Activated CD8-positive, alpha-beta memory T cell treated with anti-CD3 and anti-CD28 coated beads for 24 hours (primary cell): ENCODE measurements around the gene ERFE.

ENCODE experiments used
- DNase-seq: peaks from one replicate; pipeline ENCODE4 v3.0.0-alpha.2; 2020

ERFE gene

DNA sequence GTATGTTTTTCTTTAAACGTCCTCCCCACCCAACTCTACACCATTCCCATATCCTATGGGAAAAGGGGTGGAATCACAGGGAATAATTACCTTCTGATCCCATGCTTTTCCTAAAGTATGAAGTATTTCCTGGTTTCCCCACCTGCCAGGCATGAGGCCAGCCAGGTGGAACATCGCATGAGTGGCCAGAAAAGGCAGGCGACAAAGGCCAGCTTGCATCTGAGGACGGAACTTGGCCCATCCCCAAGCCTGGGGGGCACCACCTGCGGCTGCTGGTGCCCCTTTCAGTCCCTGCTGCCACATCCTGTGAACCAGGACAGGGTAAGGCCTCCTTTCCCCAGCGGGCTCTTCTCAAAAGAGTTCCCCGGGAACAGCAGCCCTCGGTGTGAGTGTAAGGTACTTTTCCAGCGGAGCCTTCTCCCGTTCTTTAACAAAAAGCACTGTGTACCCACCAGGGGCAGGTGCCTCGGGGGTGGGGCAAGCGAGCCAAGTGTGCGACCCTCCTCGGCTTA lies 1.2 kb upstream of the ERFE start:
- no peak for DNase-seq

DNA sequence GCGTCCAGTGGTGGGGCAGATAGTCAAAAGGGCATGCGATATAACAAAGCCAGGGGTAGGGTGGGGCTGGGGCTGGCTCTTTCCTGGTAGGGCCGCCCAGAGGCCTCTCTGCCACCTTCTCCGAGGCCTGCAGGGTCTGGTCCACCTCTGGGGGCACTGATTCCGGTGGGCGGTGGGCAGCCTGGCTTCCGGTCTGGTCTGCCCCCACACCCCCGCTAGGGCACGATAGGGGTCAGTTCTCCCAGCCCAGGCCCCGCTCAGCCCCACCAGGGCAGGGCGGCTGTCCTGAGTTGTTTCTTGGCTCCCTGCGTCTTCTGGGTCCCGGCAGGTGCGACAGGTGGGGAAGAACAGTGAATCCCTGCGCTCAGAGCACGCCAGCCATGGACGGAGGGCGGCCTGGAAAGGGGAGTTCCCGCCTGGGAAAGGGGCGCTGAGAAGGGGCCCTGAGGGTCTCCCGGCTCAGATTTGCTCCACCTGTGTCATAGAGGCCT lies 707 bp upstream of the ERFE start:
- no peak for DNase-seq

DNA sequence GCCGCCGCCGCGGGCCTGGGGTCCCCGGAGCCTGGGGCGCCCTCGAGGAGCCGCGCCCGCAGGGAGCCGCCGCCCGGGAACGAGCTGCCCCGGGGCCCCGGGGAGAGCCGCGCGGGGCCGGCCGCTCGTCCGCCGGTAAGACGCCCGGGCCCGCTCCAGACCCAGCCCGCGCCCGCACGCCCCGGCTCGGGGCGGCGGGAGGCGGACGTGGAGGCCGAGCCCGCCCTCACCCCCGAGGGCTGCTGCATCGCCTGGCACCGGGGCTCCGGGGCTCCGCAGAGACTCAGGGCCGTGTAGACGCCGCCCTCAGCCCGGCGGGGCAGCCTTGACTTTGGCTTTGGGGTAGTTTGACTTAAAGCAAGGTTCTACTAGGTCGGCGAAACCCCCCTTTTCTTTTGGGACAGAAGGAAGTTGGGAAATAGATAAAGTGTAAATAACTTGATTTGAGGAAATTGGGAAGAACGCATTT lies 335 bp downstream of the ERFE start:
- DNase-seq: peak; percentile 74

DNA sequence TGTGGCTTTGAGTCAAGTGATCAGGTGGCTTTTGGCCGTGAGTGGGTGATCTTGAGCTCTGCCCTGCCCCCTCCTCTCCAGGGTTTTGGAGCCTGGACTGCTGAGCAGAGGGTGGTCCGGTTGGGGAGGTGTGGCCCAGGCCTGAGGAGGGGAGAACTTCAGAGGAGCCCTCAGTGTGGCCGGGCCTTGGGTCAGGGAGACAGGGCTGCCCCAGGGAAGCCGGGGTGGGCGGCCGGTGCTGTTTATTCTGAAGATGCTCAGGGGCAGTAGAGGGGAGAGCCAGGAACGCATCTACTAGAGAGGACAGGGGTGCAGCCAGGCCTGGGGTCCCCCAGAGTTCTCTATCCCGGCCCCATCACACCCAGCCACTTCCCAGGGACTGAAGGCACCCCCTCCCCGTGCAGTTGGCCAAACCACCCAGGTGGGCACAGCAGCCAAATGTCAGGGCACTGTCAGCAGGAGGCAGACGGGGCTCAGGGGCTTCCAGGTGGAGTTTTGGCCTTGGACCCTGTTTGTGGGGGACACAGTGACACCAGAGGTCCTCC lies 963 bp downstream of the ERFE start:
- no peak for DNase-seq

DNA sequence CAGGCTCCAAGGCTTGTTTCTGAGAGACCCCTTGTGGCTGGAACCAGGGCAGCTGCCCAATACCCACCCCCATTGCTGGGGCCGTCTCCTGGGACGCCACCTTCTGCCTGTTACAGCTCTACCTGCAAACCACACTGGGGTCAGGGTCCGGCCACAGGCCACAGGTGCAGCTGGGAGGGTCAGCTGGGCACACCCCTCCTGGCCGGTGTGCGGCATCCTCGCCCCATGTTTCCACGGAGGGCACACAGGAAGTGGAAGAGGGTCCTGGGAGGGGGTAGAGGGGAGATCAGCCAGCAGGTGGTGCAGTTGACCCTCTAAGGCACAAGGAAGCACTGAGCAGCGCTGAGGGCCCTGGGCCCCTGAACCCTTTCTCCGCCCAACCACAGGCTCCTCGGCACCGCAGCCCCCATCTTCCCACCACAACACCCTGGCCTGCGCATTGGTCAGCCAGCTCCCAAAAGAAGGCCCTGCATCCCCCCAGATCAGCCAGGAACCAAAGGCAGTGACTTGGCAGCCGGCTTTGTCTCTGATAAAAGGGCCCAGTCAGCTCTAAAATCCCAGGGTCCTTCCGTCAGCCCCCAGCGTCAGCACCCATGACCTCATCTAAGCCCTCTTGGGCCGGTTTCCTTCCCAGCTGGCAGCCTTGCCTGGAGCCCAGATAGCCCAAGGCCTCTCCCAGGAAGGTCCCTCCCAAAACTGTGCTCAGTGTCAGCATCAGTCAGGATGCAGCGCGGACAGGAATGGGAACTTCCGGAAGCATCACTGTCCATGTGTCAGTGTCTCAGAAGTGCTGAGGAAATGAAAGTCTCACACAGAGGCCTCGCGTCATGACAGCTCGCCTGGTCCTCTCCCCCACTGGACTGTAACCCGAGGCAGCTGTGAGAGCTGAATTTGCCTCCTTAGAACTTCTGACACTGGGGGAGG lies 1.7 kb downstream of the ERFE start:
- DNase-seq: no peak

DNA sequence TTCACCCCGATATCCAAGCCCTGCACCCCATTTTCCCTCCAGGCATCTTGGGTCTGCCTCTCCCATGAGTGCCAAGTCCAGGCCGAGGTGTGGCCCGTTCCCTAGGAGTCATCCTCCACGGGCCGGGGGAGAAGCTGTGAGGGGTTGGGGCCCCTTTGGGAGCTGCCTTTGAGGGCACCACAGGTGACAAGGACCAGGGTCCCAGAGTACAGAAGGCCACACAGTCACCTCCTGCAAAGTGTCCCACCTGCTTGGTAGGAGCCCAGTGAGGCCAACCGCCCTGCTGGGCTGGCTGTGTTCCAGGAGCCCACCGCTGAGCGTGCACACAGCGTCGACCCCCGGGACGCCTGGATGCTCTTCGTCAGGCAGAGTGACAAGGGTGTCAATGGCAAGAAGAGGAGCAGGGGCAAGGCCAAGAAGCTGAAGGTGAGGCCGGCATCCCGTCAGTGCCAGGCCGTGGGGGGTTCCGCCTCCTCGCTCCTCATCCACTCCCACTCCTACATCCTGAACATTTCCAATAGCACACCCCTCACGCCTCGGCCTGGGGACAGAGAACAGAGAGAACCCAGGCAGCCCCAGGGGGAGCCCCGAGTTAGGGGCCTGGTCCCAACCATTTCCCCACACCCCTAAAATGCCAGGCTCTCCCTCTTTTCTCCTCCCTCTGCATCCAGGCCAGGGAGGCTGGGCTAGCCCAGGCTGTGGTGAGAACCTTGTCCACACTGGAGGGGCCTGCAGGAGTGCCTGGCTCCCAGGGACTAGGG lies 2.7 kb downstream of the ERFE start:
- DNase-seq: no peak

DNA sequence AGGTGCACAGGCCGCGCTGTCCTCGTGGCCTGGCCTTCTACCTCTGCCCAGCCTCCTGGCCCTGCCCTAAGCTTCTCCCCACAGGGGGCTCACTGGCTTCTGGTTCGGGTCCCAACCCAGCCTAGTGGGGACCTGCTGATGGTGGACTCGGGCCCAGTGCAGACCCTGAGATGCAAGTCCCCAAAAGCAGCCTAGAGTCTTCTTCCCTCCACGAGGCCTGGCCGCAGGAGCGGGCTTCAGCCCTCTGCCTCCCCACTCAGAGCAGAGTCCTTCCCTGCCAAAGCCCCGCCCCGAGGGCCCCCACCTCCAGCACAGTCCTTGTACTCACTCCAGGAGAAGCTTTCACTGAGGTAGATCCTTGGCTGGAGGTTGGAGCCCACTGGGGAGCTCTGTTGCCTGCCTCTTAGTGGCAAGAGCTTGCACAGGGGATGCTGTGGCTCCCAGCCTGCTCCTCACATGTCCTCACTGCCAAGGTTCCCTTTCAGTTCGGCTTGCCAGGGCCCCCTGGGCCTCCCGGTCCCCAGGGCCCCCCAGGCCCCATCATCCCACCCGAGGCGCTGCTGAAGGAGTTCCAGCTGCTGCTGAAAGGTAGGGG lies 3.6 kb downstream of the ERFE start:
- DNase-seq: no peak

DNA sequence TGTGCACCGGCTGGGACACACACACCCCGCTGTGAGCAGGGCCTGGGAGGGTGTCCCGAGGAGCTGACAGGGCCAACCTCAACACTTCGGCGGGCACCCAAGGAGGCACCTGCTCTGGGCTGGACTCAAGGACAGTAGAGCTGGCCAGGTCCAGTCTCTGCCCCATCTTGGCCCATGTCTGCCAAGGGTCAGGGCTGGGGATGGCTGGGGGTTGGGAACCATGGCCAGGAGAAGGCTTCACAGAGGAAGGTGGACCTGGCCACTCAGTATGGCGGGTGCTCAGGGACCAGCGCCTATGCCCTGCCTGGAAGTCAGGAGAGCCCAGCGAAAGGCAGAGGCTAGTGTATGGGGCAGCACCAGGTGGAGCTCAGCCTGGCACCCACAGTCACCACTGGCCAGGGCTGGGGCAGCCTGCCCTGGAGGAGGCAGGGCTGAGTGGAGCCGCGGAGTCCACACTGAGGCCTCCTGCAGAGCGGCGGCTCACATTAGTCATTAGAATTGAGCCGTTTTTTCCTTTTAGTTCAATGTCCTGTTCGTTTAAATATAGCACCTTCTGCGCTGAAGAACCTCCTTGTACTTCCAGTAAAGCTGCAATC lies 4.2 kb downstream of the ERFE start:
- DNase-seq: no peak

DNA sequence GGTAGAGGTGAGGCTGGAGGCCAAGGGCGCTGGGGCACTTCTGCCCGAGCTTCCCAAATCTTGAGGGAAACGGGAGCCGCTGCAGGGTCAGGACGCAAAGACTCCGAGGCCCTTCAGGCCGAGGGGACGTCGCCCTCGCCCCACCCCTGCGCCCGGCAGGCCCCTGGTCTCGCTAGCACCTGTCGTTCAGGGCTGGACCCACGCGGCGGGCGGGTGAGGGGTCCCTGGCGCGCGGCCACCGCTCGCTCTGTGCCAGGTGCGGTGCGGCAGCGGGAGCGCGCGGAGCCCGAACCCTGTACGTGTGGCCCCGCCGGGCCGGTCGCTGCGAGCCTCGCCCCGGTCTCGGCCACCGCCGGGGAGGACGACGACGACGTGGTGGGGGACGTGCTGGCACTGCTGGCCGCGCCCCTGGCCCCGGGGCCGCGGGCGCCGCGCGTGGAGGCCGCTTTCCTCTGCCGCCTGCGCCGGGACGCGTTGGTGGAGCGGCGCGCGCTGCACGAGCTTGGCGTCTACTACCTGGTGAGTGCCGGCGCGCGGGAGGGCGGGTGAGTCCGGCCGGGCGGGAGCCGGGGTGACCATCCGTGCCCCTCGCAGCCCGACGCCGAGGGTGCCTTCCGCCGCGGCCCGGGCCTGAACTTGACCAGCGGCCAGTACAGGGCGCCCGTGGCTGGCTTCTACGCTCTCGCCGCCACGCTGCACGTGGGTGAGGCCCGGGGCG lies 4.9 kb downstream of the ERFE start:
- DNase-seq: no peak

DNA sequence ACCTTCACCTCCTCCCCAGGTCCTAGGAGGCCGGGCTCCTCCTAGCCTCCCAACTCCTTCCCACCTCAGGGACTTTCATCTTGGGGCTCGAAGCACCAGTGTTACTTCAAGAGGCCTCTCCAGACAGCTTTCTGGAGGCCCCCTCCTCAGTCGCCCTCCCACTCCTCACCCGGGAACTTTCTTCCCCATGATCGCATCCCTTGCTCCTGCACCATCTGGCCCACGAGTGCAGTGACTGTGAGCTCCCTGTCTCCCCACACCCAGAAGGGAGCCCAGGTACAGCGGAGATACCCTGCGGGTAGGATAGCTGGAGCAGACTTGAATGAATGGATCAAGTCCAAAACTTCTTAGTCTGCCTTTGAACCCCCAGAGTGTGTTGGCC lies 6.1 kb downstream of the ERFE start:
- no peak for DNase-seq

DNA sequence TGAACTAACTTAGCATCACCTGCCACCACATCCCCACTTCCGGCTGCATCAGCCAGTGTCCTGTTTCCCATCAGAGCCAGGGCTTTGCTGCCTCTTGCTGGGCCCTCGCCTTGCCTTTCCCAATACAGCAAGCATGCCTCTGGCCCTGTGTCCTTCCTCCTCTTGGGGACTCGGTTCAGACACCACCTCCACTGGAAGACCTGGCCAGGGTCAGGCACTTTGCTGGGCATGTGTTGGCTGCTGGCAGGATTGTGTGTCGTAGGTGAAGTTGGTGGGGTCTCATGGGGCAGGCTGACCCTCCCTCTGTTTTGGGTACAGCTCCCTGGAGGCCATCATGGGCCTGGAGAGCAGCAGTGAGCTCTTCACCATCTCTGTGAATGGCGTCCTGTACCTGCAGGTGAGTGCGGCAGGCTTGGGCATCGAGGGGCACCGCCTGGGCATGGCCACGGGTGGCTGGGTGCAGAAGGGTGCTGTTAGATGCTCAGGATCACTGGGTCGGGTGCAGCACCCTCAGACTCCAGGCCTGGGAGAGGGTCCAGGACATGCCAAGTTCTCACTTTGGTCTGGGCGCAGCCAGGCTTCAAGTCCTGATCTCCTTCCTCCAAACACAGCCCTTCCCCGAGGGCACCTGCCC lies 6.6 kb downstream of the ERFE start:
- DNase-seq: no peak

DNA sequence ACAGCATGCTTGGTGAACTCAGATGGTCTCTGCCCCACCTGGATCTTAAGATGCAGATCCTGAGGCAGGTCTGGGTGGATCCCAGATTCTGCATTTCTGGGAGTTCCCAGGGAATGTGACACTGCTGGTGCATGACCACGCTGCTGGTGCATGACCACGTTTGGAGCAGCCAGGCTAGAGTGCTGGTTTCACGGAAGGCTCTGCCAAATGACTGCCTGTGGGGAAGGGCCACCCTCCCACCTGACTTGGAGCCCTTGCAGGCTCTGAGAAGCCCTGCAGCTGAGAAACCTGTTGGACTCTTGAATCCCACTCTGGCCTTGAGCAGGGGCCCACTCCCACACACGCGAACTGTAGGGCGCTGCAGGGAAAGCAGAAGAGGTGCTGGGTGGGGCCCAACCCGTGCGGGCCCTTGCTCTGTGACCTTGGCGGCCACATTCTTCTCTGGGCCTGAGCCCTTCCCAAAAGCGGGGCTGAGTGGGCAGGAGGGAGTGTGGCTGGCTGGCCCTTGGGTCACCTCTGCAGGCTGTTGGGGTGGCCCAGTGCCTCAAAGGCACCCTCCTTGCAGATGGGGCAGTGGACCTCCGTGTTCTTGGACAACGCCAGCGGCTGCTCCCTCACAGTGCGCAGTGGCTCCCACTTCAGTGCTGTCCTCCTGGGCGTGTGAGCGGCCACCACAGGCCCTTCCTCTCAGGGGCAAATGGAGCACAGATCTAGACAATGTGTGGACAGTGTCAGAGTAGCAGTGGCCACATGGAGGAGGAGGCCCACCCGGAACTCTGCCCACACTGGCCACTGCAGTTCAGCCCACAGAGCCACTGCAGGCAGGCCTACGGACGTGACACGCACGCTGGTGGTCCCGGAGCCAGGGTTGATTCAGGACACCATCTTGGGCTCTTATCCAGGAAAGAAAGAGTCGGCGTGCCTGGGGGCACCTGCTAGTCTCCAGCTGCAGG lies 7.9 kb downstream of the ERFE start:
- no peak for DNase-seq

DNA sequence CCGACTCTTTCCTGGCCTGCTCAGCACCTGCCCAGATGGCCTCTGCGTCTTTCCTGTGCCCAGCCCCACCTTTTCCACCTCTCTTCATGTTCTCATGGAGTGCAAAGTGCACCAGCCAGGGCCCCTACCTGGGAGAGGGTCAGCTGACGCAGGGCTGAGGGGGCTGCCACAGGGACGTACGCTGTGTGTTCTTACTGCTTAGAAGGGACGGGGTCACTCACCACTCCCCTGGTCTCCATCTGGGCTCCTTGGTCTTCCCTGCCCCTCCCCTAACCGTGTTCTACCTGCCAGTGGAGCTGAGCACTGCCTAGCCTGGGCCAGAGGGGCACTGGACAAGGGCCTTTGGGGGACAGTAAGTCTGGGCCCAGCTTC lies 8.6 kb downstream of the ERFE start:
- no peak for DNase-seq

DNA sequence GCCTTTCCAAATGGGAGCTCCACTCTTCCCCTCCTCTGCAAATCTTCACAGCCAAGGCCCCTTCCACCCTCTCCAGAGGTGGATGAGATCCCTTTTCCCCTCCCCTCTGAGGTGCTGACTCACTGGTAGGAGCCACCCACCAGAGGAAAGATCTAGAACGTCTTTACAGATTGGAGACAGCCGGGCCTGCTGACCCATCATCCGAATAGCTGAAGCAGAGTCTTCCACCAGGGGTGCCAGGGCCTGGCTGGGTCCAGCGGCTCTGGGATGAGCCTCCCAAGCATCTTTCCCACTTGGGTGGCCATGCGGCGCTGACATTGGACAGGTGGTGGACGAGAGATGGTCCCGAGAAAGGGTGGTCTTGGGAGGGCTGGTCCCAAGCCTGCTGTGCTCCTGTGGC lies 9.0 kb downstream of the ERFE start:
- no peak for DNase-seq

DNA sequence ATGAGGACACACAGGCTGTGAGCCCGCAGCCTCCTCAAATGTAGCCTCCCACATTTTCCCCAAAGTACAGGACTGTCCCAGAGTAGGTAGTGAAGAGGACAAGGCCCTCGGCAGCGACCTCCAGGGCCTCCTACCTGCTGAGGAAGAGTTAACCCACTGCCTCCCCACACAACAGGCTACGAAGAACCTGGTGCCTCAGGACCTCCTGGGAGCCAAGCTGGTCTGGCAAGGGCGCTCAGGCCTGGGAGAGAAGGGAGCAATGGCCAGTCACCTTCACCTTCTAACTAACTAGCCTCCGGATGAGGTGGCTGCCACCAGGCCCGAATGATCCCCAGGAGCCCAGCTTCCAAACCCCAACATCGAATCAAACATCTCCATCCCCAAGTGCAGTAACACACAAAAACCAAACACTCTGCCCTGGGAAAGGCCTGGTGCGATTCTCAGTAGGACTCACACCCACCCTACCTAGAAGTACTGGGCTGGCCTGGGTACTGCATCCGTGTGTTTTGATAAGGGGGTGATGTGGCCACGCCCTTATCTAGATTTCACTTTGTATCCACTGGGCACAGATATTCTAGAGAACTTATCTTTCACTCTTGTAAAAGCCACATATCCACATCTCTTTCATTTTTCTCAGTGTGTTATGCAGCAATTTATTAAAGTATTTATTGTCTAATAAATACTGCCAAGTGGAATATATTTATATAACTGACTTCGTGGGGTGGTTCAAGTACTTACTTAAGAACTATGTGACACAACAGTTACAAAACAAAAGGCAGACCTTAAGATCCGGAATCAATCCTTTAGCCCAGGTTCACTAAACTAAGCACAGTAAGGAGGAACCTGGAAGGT lies 9.7 kb downstream of the ERFE start:
- DNase-seq: no peak

DNA sequence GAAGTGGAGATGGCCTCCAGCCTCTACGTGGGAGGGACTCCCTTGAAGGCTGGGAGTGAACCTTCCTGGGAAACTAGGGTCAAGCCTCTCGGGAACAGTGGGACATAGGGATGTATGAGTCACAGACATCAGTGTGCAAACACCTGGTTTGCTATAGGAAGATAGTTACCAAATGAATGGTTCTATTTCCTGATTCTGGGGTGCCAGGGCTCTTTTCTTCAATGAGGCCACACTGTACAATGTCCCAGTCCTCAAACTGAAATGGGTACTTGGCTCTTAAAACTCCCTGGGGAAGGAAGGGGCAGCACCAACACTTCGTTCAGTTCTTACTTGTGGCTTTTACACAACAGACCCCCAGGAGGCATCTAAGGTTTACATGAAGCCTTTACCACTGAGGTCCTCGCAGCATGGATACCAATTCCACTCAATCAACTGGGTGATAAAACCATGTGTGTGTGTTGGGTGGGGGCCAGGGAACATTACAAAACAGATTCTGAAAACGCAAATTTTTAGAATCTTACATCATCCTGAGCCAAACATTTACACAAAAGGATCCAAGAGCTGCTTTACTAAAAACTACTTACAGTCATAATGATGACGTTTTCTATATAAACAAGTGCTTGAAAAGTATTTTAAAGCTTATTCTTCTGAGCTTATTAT lies 10.4 kb downstream of the ERFE start:
- no peak for DNase-seq

DNA sequence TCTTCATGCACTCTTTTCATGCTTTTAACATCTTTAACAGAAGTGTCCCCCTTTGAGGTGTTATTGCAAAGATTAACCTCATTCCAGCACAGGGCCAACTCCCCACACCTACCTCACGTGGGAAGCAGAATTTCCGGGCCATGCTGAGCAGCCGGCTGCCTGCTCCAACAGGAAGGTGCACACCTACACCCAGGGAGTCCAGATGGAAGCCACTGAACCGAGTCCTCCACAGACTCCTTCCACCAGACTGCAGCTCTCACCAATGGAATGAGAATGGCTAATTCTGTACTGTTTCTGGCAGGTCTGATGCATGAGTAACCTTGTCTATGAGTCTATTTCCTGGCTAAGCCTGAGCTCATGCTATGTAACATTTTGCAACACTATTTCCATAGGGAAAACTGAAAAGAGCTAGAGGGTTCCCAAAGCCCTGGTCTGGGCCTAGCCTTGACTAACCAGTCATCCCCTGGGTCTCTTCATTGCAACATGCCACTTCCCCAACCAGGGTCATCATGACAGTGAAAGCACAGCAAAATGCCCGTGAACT lies 11.0 kb downstream of the ERFE start:
- DNase-seq: no peak

DNA sequence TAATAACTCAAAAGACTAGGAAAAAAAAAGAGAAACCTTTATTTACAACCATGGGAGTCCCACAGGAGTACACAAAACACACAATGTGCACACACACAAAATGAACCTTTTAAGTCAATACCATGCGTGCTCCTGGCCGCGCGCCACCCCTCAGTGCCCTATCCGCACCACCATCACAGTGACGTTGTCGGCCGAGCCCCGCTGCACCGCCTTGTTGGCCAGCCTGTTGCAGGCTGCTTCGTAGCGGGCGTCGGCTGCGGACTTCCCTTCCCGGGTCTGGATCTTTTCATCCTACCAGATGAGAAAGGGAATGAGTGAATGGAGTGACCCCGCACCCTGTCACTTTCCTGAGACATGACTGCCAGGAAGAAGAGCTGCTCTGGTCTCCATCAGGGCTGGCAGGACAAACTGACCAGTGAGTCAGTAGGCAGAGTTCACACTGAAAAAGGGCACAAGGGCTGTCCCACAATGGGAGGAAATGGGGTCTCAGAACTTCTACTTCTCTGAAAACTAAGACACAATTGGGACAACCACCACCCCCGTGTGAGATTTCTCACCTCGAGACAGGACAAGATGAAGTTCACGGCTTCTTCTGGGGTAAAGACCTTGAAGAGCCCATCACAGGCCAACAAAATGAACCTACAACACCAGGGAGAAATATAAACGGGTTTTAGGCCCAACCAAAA lies 11.8 kb downstream of the ERFE start:
- DNase-seq: no peak
